Activated CD4-positive, alpha-beta T cell treated with anti-CD3 and anti-CD28 coated beads for 4 hours (primary cell): Measurements from ENCODE around the gene HK2.

ENCODE experiments used
- DNase-seq, 2 donors: peaks; one replicate each; pipeline ENCODE4 v3.0.0-alpha.2; 2020

The HK2 gene

GRCh38 chr2:74860079-74860478, 26.2 kb downstream of the HK2 start:
- DNase-seq = no peak

GRCh38 chr2:74860521-74860920, 26.6 kb downstream of the HK2 start:
- DNase-seq = no peak

- no peak for DNase-seq
Measured at GRCh38 chr2:74861531-74861930, 27.6 kb downstream of the HK2 start.

GRCh38 chr2:74862020-74862964, 28.4 kb downstream of the HK2 start:
- no peak for DNase-seq

GRCh38 chr2:74863802-74864248, 29.9 kb downstream of the HK2 start:
- DNase-seq = no peak

GRCh38 chr2:74864728-74865722, 31.1 kb downstream of the HK2 start:
- no peak for DNase-seq

GRCh38 chr2:74865770-74866674, 32.1 kb downstream of the HK2 start:
- DNase-seq = no peak

- DNase-seq = no peak
Measured at GRCh38 chr2:74867841-74868658, 34.1 kb downstream of the HK2 start.

GRCh38 chr2:74869517-74869916, 35.6 kb downstream of the HK2 start:
- no peak for DNase-seq

- no peak for DNase-seq
Measured at GRCh38 chr2:74870951-74871350, 37.0 kb downstream of the HK2 start.

GRCh38 chr2:74871414-74871813, 37.5 kb downstream of the HK2 start:
- DNase-seq = no peak

- DNase-seq = no peak
Measured at GRCh38 chr2:74872389-74872836, 38.5 kb downstream of the HK2 start.

- DNase-seq = no peak
Measured at GRCh38 chr2:74873012-74873665, 39.2 kb downstream of the HK2 start.

- DNase-seq = no peak
Measured at GRCh38 chr2:74873678-74874640, 40.0 kb downstream of the HK2 start.

- peak; percentile 29 to 57 for DNase-seq
Measured at GRCh38 chr2:74876081-74876886, 42.4 kb downstream of the HK2 start.

GRCh38 chr2:74877376-74877775, 43.4 kb downstream of the HK2 start:
- no peak for DNase-seq

- no peak for DNase-seq
Measured at GRCh38 chr2:74877781-74878433, 44.0 kb downstream of the HK2 start.

- no peak for DNase-seq
Measured at GRCh38 chr2:74878551-74878950, 44.6 kb downstream of the HK2 start.
